Upper lobe of left lung (tissue), 4 donors: Measurements from ENCODE around the gene RPP14.

Experiments
- POLR2A ChIP-seq, 4 donors: fragments of 450-650 bp; IDR thresholded peaks; one replicate each; pipeline ENCODE4 v1.5.1; 2016 to 2017; ENCODE audit warnings: antibody characterized with exemption in 4 of 4, mild to moderate bottlenecking in 2 of 4
- POLR2AphosphoS5 ChIP-seq, 2 donors: sonication (generic); formaldehyde crosslinking; IDR thresholded peaks; one replicate each; pipeline ENCODE4 v1.5.1; 2017; ENCODE audit warnings: antibody characterized with exemption in 2 of 2
- TF ChIP-seq, protein P1 (sequence below), 6 experiments: fragments of 450-650 bp in 4 of 6; fragments of 200-600 bp in 2 of 6; sonication (generic) in 2 of 6; IDR thresholded peaks; one replicate each; pipeline ENCODE4 v1.5.1; 2016 to 2019; ENCODE audit warnings: antibody characterized with exemption in 6 of 6

DNA sequence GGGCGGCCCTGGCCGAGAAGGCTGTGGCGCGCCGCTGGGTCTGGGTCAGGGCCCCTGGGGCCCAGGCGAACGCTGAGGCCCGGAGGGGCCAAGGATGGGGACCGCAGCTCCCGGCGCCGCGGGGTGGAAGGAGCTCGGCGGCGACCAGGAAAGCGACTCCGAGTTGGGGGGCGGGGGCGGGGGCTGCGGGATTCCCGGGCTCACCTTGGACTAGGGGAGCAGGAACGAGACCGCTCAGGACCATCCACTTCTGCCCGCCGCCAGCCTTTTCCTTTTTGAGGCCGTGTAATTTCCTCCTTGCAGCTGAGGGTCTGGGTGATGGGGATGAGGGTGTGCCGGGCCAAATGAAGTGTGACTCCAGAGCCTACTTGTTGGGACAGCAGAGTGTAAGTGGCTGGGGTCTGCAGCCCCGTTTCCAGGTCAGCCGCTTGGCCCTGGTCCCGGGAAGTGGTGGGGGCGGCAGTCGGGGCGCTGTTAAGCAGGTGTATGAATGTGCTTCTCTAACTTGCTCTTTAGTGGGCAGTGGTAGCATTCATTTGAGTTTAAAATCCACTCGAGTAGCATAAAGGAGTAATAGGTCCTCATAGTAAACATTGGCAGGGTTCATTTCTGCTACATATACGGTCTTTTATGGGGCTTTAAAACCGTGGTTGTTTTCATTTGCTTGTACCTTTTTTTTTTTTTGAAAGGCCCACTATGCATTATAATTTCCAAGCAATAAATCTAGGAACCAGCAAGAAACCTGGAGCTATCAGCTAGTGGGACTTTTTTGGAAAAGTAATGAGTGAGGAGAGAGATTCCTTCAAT is 27.4 kb downstream of the RPP14 start:
- TF ChIP-seq, protein P1, sequence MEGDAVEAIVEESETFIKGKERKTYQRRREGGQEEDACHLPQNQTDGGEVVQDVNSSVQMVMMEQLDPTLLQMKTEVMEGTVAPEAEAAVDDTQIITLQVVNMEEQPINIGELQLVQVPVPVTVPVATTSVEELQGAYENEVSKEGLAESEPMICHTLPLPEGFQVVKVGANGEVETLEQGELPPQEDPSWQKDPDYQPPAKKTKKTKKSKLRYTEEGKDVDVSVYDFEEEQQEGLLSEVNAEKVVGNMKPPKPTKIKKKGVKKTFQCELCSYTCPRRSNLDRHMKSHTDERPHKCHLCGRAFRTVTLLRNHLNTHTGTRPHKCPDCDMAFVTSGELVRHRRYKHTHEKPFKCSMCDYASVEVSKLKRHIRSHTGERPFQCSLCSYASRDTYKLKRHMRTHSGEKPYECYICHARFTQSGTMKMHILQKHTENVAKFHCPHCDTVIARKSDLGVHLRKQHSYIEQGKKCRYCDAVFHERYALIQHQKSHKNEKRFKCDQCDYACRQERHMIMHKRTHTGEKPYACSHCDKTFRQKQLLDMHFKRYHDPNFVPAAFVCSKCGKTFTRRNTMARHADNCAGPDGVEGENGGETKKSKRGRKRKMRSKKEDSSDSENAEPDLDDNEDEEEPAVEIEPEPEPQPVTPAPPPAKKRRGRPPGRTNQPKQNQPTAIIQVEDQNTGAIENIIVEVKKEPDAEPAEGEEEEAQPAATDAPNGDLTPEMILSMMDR (IDR thresholded peaks at IDR 0.05) = no peak
- TF ChIP-seq POLR2AphosphoS5 (IDR thresholded peaks at IDR 0.05) = no peak
- no peak for TF ChIP-seq POLR2A (IDR thresholded peaks at IDR 0.05)
